GM19455 (cell line): Measurements from ENCODE around the gene FIGN.

Experiments
- ATAC-seq: cut with Tn5 transposase; IDR thresholded peaks from one replicate; pipeline ENCODE4 v1.9.1; 2021; ENCODE audit not compliant: unreplicated experiment

FIGN gene

GRCh38 chr2:163665817-163666216 lies 70.0 kb downstream of the FIGN start:
- no peak for ATAC-seq

- ATAC-seq: no peak
Measured at GRCh38 chr2:163665051-163665450, 70.8 kb downstream of the FIGN start.

- no peak for ATAC-seq
Measured at GRCh38 chr2:163664610-163665009, 71.2 kb downstream of the FIGN start.

- no peak for ATAC-seq
Measured at GRCh38 chr2:163662141-163662780, 73.5 kb downstream of the FIGN start.

- ATAC-seq: no peak
Measured at GRCh38 chr2:163659224-163659623, 76.6 kb downstream of the FIGN start.

- ATAC-seq: no peak
Measured at GRCh38 chr2:163658556-163658955, 77.3 kb downstream of the FIGN start.

GRCh38 chr2:163657281-163657656 lies 78.5 kb downstream of the FIGN start:
- ATAC-seq: no peak

- no peak for ATAC-seq
Measured at GRCh38 chr2:163656622-163657280, 79.1 kb downstream of the FIGN start.

GRCh38 chr2:163655667-163656066 lies 80.1 kb downstream of the FIGN start:
- ATAC-seq: no peak

GRCh38 chr2:163652751-163653150 lies 83.1 kb downstream of the FIGN start:
- no peak for ATAC-seq

- ATAC-seq: no peak
Measured at GRCh38 chr2:163649080-163649479, 86.7 kb downstream of the FIGN start.

GRCh38 chr2:163647300-163647699 lies 88.5 kb downstream of the FIGN start:
- ATAC-seq: no peak

- ATAC-seq: no peak
Measured at GRCh38 chr2:163646687-163647086, 89.1 kb downstream of the FIGN start.

GRCh38 chr2:163644238-163644637 lies 91.6 kb downstream of the FIGN start:
- no peak for ATAC-seq

- ATAC-seq: no peak
Measured at GRCh38 chr2:163641986-163642385, 93.8 kb downstream of the FIGN start.

GRCh38 chr2:163640542-163641193 lies 95.1 kb downstream of the FIGN start:
- no peak for ATAC-seq

- no peak for ATAC-seq
Measured at GRCh38 chr2:163637871-163638270, 97.9 kb downstream of the FIGN start.

GRCh38 chr2:163633291-163633690 lies 102.5 kb downstream of the FIGN start:
- no peak for ATAC-seq

- no peak for ATAC-seq
Measured at GRCh38 chr2:163630836-163631235, 105.0 kb downstream of the FIGN start.

- no peak for ATAC-seq
Measured at GRCh38 chr2:163626639-163627109, 109.1 kb downstream of the FIGN start.

GRCh38 chr2:163626208-163626607 lies 109.6 kb downstream of the FIGN start:
- ATAC-seq: no peak

GRCh38 chr2:163625632-163626031 lies 110.2 kb downstream of the FIGN start:
- no peak for ATAC-seq
